ACC112 (cell line): ENCODE measurements around the gene CCDC187.

Experiments used
- H2AFZ ChIP-seq: fragments of 200-600 bp; sonication (generic); one replicate; pipeline ENCODE4 v1.6.0; 2017; ENCODE audit warnings: antibody characterized with exemption, low read length; ENCODE audit not compliant: unreplicated experiment
- H3K27ac ChIP-seq: fragments of 200-600 bp; sonication (generic); 2 replicates; pipeline ENCODE4 v1.5.1; 2014; ENCODE audit warnings: low read depth, mild to moderate bottlenecking, antibody characterized with exemption, low read length, moderate library complexity
- H3K27me3 ChIP-seq: fragments of 200-600 bp; sonication (generic); 2 replicates; pipeline ENCODE4 v1.6.1; 2014; ENCODE audit warnings: mild to moderate bottlenecking, antibody characterized with exemption, low read length, moderate library complexity, mixed read lengths; ENCODE audit not compliant: insufficient read depth
- H3K36me3 ChIP-seq: fragments of 200-600 bp; sonication (generic); 2 replicates; pipeline ENCODE4 v1.6.1; 2016; ENCODE audit warnings: mild to moderate bottlenecking, antibody characterized with exemption, low read length, moderate library complexity, mixed read lengths; ENCODE audit not compliant: insufficient read depth
- H3K4me1 ChIP-seq: fragments of 200-600 bp; sonication (generic); one replicate; pipeline ENCODE4 v1.6.1; 2016; ENCODE audit warnings: low read length, mixed read lengths; ENCODE audit not compliant: insufficient read depth, unreplicated experiment, control insufficient read depth
- H3K4me3 ChIP-seq: fragments of 200-600 bp; sonication (generic); 2 replicates; pipeline ENCODE4 v1.5.1; 2014; ENCODE audit warnings: mild to moderate bottlenecking, low read depth, low read length
- H3K79me2 ChIP-seq: fragments of 200-600 bp; sonication (generic); one replicate; pipeline ENCODE4 v1.6.0; 2016; ENCODE audit warnings: low read length; ENCODE audit not compliant: control insufficient read depth, unreplicated experiment, insufficient read depth

Gene CCDC187

GRCh38 chr9:136296434-136297015 is 7.4 kb downstream of the CCDC187 start:
- Histone ChIP-seq H3K27me3 (no peaks in the 10 kb centered on the region), H3K4me3 (no peak overlapping the region), H3K79me2 (no peaks in the 10 kb centered on the region), H3K36me3 (no peaks in the 10 kb centered on the region), H3K4me1 (no peaks in the 10 kb centered on the region), H3K27ac (no peak overlapping the region), H2AFZ (no peak overlapping the region)

- Histone ChIP-seq H3K4me3 (no peak overlapping the region), H2AFZ (no peak overlapping the region), H3K27me3 (no peaks in the 10 kb centered on the region), H3K4me1 (no peaks in the 10 kb centered on the region), H3K36me3 (no peaks in the 10 kb centered on the region), H3K27ac (no peak overlapping the region), H3K79me2 (no peaks in the 10 kb centered on the region)
Measured at GRCh38 chr9:136295542-136296433, 8.1 kb downstream of the CCDC187 start.

DNA sequence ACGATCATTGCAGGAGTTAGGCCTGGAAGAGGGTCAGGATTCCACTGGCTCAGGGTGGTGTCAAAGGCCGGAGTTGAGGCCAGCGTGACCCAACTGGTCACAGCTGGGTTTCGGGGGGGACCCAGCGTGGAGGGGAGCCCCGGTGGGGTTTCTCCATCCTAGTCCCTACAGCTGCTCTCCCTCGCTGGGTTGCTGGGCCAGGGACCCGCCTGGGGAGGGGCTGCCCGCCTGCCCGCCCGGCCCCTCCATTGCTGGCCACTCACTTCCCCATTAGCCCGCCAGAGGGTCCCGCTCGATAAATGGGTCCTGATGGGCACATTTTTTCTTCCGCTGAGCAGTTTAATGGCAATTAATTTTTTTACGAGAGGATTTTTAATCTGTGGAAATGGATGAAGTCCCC is 8.8 kb downstream of the CCDC187 start:
- Histone ChIP-seq H3K4me1 (no peaks in the 10 kb centered on the region), H3K79me2 (no peaks in the 10 kb centered on the region), H3K36me3 (no peaks in the 10 kb centered on the region), H2AFZ (no peak overlapping the region), H3K27ac (no peak overlapping the region), H3K4me3 (no peak overlapping the region), H3K27me3 (no peaks in the 10 kb centered on the region)

DNA sequence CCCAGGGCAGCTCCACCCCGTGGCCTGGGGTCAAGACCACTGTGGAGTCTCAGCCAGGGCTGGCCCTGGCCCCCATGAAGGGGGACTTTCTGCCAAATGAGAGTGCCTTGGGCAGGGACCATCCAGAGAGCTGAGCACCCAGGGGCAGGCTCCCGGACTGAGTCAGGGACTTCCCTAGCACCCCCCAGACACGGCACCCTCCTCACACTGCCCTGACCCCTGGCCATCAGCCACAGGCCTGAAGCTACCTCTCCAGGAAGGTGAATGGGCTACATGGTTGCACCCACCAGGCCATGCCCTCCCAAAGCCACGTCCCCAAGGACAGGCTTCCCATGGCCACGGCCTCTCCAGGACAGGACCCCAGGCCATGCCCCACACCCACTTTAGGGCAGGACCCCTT is 9.5 kb downstream of the CCDC187 start:
- Histone ChIP-seq H3K79me2 (no peaks in the 10 kb centered on the region), H3K4me1 (no peaks in the 10 kb centered on the region), H3K36me3 (no peaks in the 10 kb centered on the region), H2AFZ (no peak overlapping the region), H3K27ac (no peak overlapping the region), H3K4me3 (no peak overlapping the region), H3K27me3 (no peaks in the 10 kb centered on the region)

DNA sequence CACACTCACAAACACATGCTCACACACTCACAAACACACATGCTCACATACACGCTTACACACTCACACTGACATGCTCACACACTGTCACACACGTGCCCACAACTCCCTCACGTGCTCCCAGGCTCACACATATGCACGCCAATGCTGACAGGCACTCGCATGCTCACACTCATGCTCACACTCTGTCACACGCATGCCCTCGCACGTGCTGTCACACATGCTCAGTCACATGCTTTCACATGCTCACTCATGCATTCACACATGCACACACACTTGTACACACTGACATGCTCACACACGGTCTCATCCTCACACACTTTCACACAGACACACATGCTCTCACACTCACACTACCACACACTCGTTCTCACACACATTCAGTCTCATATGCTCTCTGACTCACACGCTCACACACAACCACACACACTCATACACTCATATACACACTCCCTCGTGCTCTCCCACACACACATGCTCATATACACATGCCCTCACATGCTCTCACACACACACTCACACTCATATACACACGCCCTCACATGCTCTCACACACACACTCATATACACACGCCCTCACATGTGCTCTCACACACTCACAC is 10.3 kb downstream of the CCDC187 start:
- peaks cover 3% of the 10 kb centered on the region; the same call in 1 of the 2 replicates for H3K27me3 ChIP-seq
- no peaks in the 10 kb centered on the region for H3K4me1 ChIP-seq
- no peaks in the 10 kb centered on the region for H3K36me3 ChIP-seq
- no peak overlapping the region for H3K4me3 ChIP-seq
- no peak overlapping the region for H3K27ac ChIP-seq
- H3K79me2 ChIP-seq: no peaks in the 10 kb centered on the region
- no peak overlapping the region for H2AFZ ChIP-seq

DNA sequence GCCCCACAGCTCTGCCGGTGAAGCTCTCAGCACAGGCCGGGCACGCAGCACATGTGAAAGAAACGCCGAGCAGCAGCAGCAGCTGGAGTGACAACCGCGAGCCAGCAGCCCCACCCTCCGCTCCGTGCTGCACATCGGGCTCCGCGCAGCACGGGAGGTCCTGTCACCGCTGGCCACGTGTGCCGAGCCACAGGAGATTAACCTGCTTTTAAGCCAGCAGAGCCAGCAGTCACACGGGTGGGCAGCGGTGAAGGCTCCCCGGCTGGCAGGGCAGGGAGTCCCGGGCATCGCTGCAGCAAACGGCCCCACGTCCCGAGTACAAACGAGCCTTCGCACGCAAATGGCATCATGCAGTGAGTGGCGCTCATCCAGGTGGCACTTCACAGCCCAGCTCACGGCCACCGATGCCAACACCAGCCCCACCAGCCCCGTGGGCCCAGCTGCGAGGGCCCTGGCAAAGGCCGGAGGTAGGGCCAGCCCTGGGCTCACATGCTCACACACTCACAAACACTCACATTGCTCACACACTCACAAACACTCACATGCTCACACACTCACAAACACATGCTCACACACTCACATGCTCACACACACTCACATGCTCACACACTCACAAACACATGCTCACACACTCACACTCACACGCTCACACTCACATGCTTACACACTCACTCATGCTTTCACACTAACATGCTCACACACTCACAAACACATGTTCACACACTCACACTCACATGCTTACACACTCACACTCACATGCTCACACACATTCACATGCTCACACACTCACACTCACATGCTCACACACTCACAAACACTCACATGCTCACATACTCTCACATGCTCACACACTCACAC is 11.1 kb downstream of the CCDC187 start:
- Histone ChIP-seq H3K27me3 (peaks cover 8% of the 10 kb centered on the region), H3K79me2 (no peaks in the 10 kb centered on the region), H3K4me3 (no peak overlapping the region), H3K27ac (no peak overlapping the region), H2AFZ (no peak overlapping the region), H3K4me1 (no peaks in the 10 kb centered on the region), H3K36me3 (no peaks in the 10 kb centered on the region)

GRCh38 chr9:136292026-136292538 is 11.8 kb downstream of the CCDC187 start:
- H3K27me3 ChIP-seq: peaks cover 13% of the 10 kb centered on the region
- H3K4me3 ChIP-seq: no peak overlapping the region
- H3K27ac ChIP-seq: no peak overlapping the region
- no peaks in the 10 kb centered on the region for H3K79me2 ChIP-seq
- no peaks in the 10 kb centered on the region for H3K36me3 ChIP-seq
- H3K4me1 ChIP-seq: no peaks in the 10 kb centered on the region
- H2AFZ ChIP-seq: no peak overlapping the region

DNA sequence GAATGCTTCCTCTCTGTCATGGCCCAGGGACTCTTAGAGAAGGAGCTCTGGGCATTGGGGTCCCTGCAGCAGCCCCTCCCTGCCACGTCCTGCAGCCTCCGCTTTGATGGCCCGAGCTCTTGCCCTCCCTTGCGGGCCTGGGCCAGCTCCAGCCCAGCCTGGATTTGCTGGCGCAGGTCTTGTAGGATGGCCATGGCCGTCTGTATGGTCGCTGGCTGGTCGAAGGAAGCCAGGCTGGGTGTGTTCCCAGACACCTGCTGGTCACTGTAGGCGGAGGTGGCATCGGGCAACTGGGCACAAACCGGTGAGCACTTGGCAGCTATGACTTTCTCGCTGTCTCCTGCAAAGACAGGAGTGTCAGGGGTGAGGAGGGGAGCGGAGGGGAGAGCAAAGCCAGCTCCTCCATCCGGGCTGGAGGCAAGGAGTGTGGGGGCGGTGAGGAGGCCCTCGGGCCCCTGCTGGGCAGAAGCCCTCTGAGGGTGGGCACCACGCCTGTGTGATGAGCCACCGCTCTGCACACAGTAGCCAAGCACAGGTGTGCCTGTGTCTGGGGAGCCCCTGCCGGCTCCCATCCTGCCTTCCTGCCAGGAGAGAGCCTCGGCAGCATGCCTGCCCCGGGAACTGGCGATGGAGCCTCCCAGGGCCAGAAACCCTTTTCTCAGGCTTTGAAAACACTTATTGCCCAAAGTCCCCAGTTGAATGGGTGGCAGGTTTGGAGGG is 12.4 kb downstream of the CCDC187 start:
- H3K27me3 ChIP-seq: peaks cover 13% of the 10 kb centered on the region

GRCh38 chr9:136290508-136291000 is 13.3 kb downstream of the CCDC187 start:
- Histone ChIP-seq H3K4me1 (no peaks in the 10 kb centered on the region), H2AFZ (no peak overlapping the region), H3K27me3 (peaks cover 13% of the 10 kb centered on the region), H3K4me3 (no peak overlapping the region), H3K27ac (no peak overlapping the region), H3K36me3 (no peaks in the 10 kb centered on the region), H3K79me2 (no peaks in the 10 kb centered on the region)

More for the DNA sequence above, 12.4 kb downstream of the CCDC187 start:
- H3K36me3 ChIP-seq: no peaks in the 10 kb centered on the region
- no peak overlapping the region for H2AFZ ChIP-seq
- H3K27ac ChIP-seq: no peak overlapping the region
- H3K79me2 ChIP-seq: no peaks in the 10 kb centered on the region
- H3K4me1 ChIP-seq: no peaks in the 10 kb centered on the region
- H3K4me3 ChIP-seq: no peak overlapping the region
